Activated T-cell treated with anti-CD3 and anti-CD28 coated beads, Interleukin-2, amount 50 U/mL, for 1 hour (primary cell): ENCODE measurements around the gene KCNN3.

Experiments
- DNase-seq: peaks from one replicate; pipeline ENCODE4 v3.0.0-alpha.2; 2020

The KCNN3 gene

GRCh38 chr1:154860156-154860870, 9.8 kb downstream of the KCNN3 start:
- DNase-seq: no peak

- no peak for DNase-seq
Measured at GRCh38 chr1:154859786-154860155, 10.3 kb downstream of the KCNN3 start.

- DNase-seq: no peak
Measured at GRCh38 chr1:154859151-154859785, 10.8 kb downstream of the KCNN3 start.

GRCh38 chr1:154857441-154858215, 12.5 kb downstream of the KCNN3 start:
- no peak for DNase-seq

- no peak for DNase-seq
Measured at GRCh38 chr1:154857022-154857421, 13.1 kb downstream of the KCNN3 start.

GRCh38 chr1:154856544-154856943, 13.5 kb downstream of the KCNN3 start:
- no peak for DNase-seq

GRCh38 chr1:154856049-154856448, 14.0 kb downstream of the KCNN3 start:
- no peak for DNase-seq

GRCh38 chr1:154855186-154855851, 14.8 kb downstream of the KCNN3 start:
- no peak for DNase-seq

GRCh38 chr1:154852845-154853244, 17.2 kb downstream of the KCNN3 start:
- DNase-seq: no peak

GRCh38 chr1:154851392-154852177, 18.5 kb downstream of the KCNN3 start:
- no peak for DNase-seq

GRCh38 chr1:154849645-154850131, 20.4 kb downstream of the KCNN3 start:
- DNase-seq: no peak

GRCh38 chr1:154848983-154849382, 21.1 kb downstream of the KCNN3 start:
- no peak for DNase-seq

- DNase-seq: no peak
Measured at GRCh38 chr1:154847891-154848290, 22.2 kb downstream of the KCNN3 start.

- DNase-seq: no peak
Measured at GRCh38 chr1:154846565-154847442, 23.3 kb downstream of the KCNN3 start.

- no peak for DNase-seq
Measured at GRCh38 chr1:154845879-154846278, 24.2 kb downstream of the KCNN3 start.

GRCh38 chr1:154845174-154845573, 24.9 kb downstream of the KCNN3 start:
- no peak for DNase-seq

GRCh38 chr1:154844297-154844681, 25.8 kb downstream of the KCNN3 start:
- no peak for DNase-seq

- DNase-seq: no peak
Measured at GRCh38 chr1:154843636-154844296, 26.3 kb downstream of the KCNN3 start.

GRCh38 chr1:154842635-154843034, 27.4 kb downstream of the KCNN3 start:
- no peak for DNase-seq

- DNase-seq: no peak
Measured at GRCh38 chr1:154841384-154841783, 28.7 kb downstream of the KCNN3 start.
